H9 (cell line): ENCODE results near the gene PRR30. TPM values are rescaled to one million over a fixed set of nuclear protein-coding genes. Genes with fewer than 3 reads are reported as not detected.

Source experiments
- DNase-seq: peaks from one replicate; pipeline ENCODE4 v3.0.0-alpha.2; 2017
- H2AFZ ChIP-seq: one replicate; pipeline ENCODE4 v1.6.1; 2013; ENCODE audit warnings: mild to moderate bottlenecking, low read length, control low read depth, moderate library complexity
- H2AK5ac ChIP-seq: 2 replicates; pipeline ENCODE4 v1.6.1; 2013; ENCODE audit warnings: low read length, control low read depth, mixed read lengths; ENCODE audit not compliant: insufficient read length
- H2BK120ac ChIP-seq: one replicate; pipeline ENCODE4 v1.6.1; 2013; ENCODE audit warnings: low read depth, mild to moderate bottlenecking, low read length, control low read depth, inconsistent platforms; ENCODE audit not compliant: poor library complexity, severe bottlenecking
- H2BK12ac ChIP-seq: 2 replicates; pipeline ENCODE4 v1.6.1; 2013; ENCODE audit warnings: low read length, control low read depth, mixed read lengths, low read depth; ENCODE audit not compliant: insufficient read length
- H2BK15ac ChIP-seq: 2 replicates; pipeline ENCODE4 v1.6.1; 2013; ENCODE audit warnings: low read depth, low read length, control low read depth
- H2BK20ac ChIP-seq: one replicate; pipeline ENCODE4 v1.6.1; 2013; ENCODE audit warnings: low read depth, mild to moderate bottlenecking, low read length, control low read depth, inconsistent platforms; ENCODE audit not compliant: poor library complexity, severe bottlenecking
- H2BK5ac ChIP-seq: 2 replicates; pipeline ENCODE4 v1.6.1; 2013; ENCODE audit warnings: low read length, control low read depth, mixed read lengths; ENCODE audit not compliant: insufficient read length
- H3K14ac ChIP-seq: 2 replicates; pipeline ENCODE4 v1.6.1; 2013; ENCODE audit warnings: low read length, control low read depth; ENCODE audit not compliant: insufficient read depth
- H3K18ac ChIP-seq: 2 replicates; pipeline ENCODE4 v1.6.1; 2013; ENCODE audit warnings: low read depth, mild to moderate bottlenecking, mixed read lengths, low read length, control low read depth; ENCODE audit not compliant: insufficient read length
- H3K23ac ChIP-seq: 2 replicates; pipeline ENCODE4 v1.6.1; 2013; ENCODE audit warnings: low read length, control low read depth, mixed read lengths, low read depth; ENCODE audit not compliant: insufficient read length
- H3K23me2 ChIP-seq: 2 replicates; pipeline ENCODE4 v1.6.1; 2013; ENCODE audit warnings: low read depth, mild to moderate bottlenecking, mixed read lengths, low read length, control low read depth; ENCODE audit not compliant: insufficient read length, poor library complexity, severe bottlenecking
- H3K27ac ChIP-seq: 2 replicates; pipeline ENCODE4 v1.5.1; 2013; ENCODE audit warnings: low read length, control low read depth, mixed read lengths, low read depth; ENCODE audit not compliant: insufficient read length
- H3K27me3 ChIP-seq: 2 replicates; pipeline ENCODE4 v1.6.1; 2013; ENCODE audit warnings: low read length, control low read depth, inconsistent platforms; ENCODE audit not compliant: insufficient read depth
- H3K4ac ChIP-seq: 2 replicates; pipeline ENCODE4 v1.6.1; 2013; ENCODE audit warnings: low read depth, mild to moderate bottlenecking, control low read depth, inconsistent platforms, low read length, moderate library complexity
- H3K4me1 ChIP-seq: 2 replicates; pipeline ENCODE4 v1.6.1; 2013; ENCODE audit warnings: low read length, control low read depth, inconsistent platforms; ENCODE audit not compliant: insufficient read depth
- H3K4me2 ChIP-seq: 2 replicates; pipeline ENCODE4 v1.6.1; 2013; ENCODE audit warnings: low read length, control low read depth, mixed read lengths; ENCODE audit not compliant: insufficient read length, insufficient read depth
- H3K56ac ChIP-seq: 2 replicates; pipeline ENCODE4 v1.6.1; 2013; ENCODE audit warnings: low read depth, mild to moderate bottlenecking, mixed read lengths, low read length, control low read depth; ENCODE audit not compliant: insufficient read length
- H3K79me1 ChIP-seq: 2 replicates; pipeline ENCODE4 v1.6.1; 2013; ENCODE audit warnings: low read depth, mild to moderate bottlenecking, moderate library complexity, low read length, control low read depth, inconsistent platforms; ENCODE audit not compliant: insufficient read depth, poor library complexity, severe bottlenecking
- H3K79me2 ChIP-seq: 2 replicates; pipeline ENCODE4 v1.6.1; 2013; ENCODE audit warnings: low read length, control low read depth, inconsistent platforms; ENCODE audit not compliant: insufficient read depth
- H3K9ac ChIP-seq: 2 replicates; pipeline ENCODE4 v1.6.1; 2013; ENCODE audit warnings: low read length, control low read depth, mixed read lengths; ENCODE audit not compliant: insufficient read length; ENCODE audit errors: extremely low read depth
- H3K9me3 ChIP-seq: one replicate; pipeline ENCODE4 v1.6.1; 2013; ENCODE audit warnings: low read depth, low read length, inconsistent platforms; ENCODE audit not compliant: control insufficient read depth
- H3T11ph ChIP-seq: one replicate; pipeline ENCODE4 v1.6.1; 2013; ENCODE audit warnings: mild to moderate bottlenecking, low read length, control low read depth, inconsistent platforms
- H4K20me1 ChIP-seq: one replicate; pipeline ENCODE4 v1.6.1; 2013; ENCODE audit not compliant: control insufficient read depth, insufficient read length, insufficient read depth
- H4K5ac ChIP-seq: 2 replicates; pipeline ENCODE4 v1.6.1; 2013; ENCODE audit warnings: low read depth, mild to moderate bottlenecking, mixed read lengths, low read length, control low read depth; ENCODE audit not compliant: insufficient read length
- H4K8ac ChIP-seq: replicated peaks from 2 replicates; pipeline ENCODE4 v1.6.1; 2013; ENCODE audit warnings: low read length, control low read depth, mixed read lengths, low read depth; ENCODE audit not compliant: insufficient read length
- H4K91ac ChIP-seq: 2 replicates; pipeline ENCODE4 v1.6.1; 2013; ENCODE audit warnings: low read depth, mild to moderate bottlenecking, moderate library complexity, mixed read lengths, low read length, control low read depth; ENCODE audit not compliant: insufficient read length
- H3K27ac Mint-ChIP-seq, 3 experiments: 2 replicates in 2 of 3; 3 replicates in 1 of 3; pipeline ENCODE4 v1.8.0; 2020 to 2021; ENCODE audit warnings: mixed read lengths in 3 of 3, mild to moderate bottlenecking in 1 of 3, moderate library complexity in 1 of 3
- H3K27me3 Mint-ChIP-seq: 2 replicates; pipeline ENCODE4 v1.8.0; 2021; ENCODE audit warnings: low read depth, mild to moderate bottlenecking, moderate library complexity, mixed read lengths
- H3K36me3 Mint-ChIP-seq, 3 experiments: 2 replicates in 2 of 3; 3 replicates in 1 of 3; pipeline ENCODE4 v1.8.0; 2020 to 2021; ENCODE audit warnings: low read depth in 3 of 3, mixed read lengths in 3 of 3; ENCODE audit not compliant: insufficient read depth in 1 of 3
- H3K4me1 Mint-ChIP-seq, 2 experiments: 2 replicates each; pipeline ENCODE4 v1.8.0; 2020; ENCODE audit warnings: mixed read lengths in 2 of 2
- H3K4me3 Mint-ChIP-seq, 2 experiments: 2 replicates in 1 of 2; 3 replicates in 1 of 2; pipeline ENCODE4 v1.8.0; 2020 to 2021; ENCODE audit warnings: mild to moderate bottlenecking in 2 of 2, mixed read lengths in 2 of 2, moderate library complexity in 1 of 2
- H3K9me3 Mint-ChIP-seq, 2 experiments: 2 replicates in 1 of 2; 3 replicates in 1 of 2; pipeline ENCODE4 v1.8.0; 2020; ENCODE audit warnings: mild to moderate bottlenecking in 2 of 2, mixed read lengths in 2 of 2, moderate library complexity in 1 of 2
- WGBS: extraction: QIAGEN DNeasy Blood & Tissue Kit; methylation state at CpG from one replicate; pipeline ENCODE4 v1.1.7; 2013; ENCODE audit warnings: missing lambda C conversion rate, low lambda C conversion rate, mixed read lengths; ENCODE audit not compliant: insufficient read length; ENCODE audit errors: extremely low coverage; 5-methylcytosine and 5-hydroxymethylcytosine counted together
- total RNA-seq: library from RNA; stranded (reverse); gene quantifications from 2 replicates; pipeline ENCODE4 v1.2.1, GENCODE V29; 2021
- TF ChIP-seq, protein P1 (sequence below): fragments of 200-600 bp; sonication (generic); conservative IDR thresholded peaks from 3 replicates; pipeline ENCODE4 v1.8.0; 2021; ENCODE audit warnings: antibody characterized with exemption, mild to moderate bottlenecking

Gene PRR30
- total RNA-seq, 1 experiment from 2014 or later = not detected

DNA sequence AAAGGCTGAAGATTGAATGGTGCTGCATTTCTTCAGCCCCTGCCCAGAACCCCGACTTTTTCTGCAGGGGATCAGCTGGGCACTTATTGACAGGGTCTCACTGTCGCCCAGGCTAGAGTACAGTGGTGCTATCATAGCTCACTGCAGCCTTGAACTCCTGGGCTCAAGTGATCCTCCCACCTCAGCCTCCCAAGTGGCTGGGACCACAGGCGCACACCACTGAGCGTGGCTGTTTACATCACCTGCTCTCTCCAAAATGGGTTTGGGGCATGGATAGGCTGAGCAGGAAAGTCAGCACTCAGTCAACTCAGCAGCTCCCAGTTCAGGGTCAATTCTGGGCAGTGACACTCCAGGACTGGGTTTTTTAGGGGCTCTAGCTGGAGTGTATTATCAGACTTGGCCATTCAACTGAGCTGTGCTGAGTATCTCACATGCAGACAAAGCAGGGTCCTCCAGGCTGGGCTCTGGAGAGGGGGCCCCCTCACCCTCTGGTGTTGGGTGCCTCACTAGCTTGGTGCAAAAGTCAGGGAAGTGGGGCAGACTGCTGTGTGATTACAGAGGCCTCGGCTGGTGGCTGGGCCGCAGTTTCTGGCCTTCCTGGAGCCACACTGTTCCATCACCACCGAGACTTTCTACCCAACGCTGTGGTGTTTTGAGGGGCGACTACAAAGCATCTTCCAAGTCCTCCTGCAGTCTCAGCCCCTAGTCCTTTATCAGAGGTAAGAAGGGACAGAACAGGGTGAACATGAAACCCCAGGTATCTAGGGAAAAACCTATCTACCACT lies 11.1 kb downstream of the PRR30 start:
- peaks cover 2% of the 10 kb centered on the region for H4K20me1 ChIP-seq
- H3K27me3 ChIP-seq = peaks cover 2% of the 10 kb centered on the region; the same call in 1 of the 2 replicates
- no peak overlapping the region for H4K8ac ChIP-seq
- no peak overlapping the region for H3K56ac ChIP-seq
- H3K4me1 ChIP-seq = no peaks in the 10 kb centered on the region; the same call in 1 of the 2 replicates
- H3K79me1 ChIP-seq = peaks cover 4% of the 10 kb centered on the region
- WGBS = no CpG with 5 or more reads among the region's 9 CpGs
- no peak overlapping the region for H3K14ac ChIP-seq
- no peak overlapping the region for H3K18ac ChIP-seq
- H3T11ph ChIP-seq = no peak overlapping the region
- H3K79me2 ChIP-seq = no peaks in the 10 kb centered on the region
- Mint-ChIP-seq H3K27ac (no peak overlapping the region), H3K36me3 (peaks cover 8 to 35% (median 31%) of the 10 kb centered on the region in 3 experiments), H3K4me1 (peaks cover 8 to 13% of the 10 kb centered on the region in 2 experiments), H3K4me3 (no peak overlapping the region), H3K27me3 (peaks cover 11% of the 10 kb centered on the region), H3K9me3 (no peaks in the 10 kb centered on the region)
- H3K4ac ChIP-seq = no peak overlapping the region
- H3K4me2 ChIP-seq = no peak overlapping the region
- TF ChIP-seq, protein P1, sequence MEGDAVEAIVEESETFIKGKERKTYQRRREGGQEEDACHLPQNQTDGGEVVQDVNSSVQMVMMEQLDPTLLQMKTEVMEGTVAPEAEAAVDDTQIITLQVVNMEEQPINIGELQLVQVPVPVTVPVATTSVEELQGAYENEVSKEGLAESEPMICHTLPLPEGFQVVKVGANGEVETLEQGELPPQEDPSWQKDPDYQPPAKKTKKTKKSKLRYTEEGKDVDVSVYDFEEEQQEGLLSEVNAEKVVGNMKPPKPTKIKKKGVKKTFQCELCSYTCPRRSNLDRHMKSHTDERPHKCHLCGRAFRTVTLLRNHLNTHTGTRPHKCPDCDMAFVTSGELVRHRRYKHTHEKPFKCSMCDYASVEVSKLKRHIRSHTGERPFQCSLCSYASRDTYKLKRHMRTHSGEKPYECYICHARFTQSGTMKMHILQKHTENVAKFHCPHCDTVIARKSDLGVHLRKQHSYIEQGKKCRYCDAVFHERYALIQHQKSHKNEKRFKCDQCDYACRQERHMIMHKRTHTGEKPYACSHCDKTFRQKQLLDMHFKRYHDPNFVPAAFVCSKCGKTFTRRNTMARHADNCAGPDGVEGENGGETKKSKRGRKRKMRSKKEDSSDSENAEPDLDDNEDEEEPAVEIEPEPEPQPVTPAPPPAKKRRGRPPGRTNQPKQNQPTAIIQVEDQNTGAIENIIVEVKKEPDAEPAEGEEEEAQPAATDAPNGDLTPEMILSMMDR = no peak
- H3K9me3 ChIP-seq = no peaks in the 10 kb centered on the region
- no peak overlapping the region for H2BK5ac ChIP-seq
- H3K23me2 ChIP-seq = peaks cover 4% of the 10 kb centered on the region
- H2AK5ac ChIP-seq = no peak overlapping the region
- no peak overlapping the region for H2BK15ac ChIP-seq
- no peak overlapping the region for H2BK12ac ChIP-seq
- DNase-seq = no peak
- no peak overlapping the region for H2AFZ ChIP-seq
- H4K5ac ChIP-seq = no peak overlapping the region
- H3K9ac ChIP-seq = no peak overlapping the region
- no peak overlapping the region for H4K91ac ChIP-seq
- no peak overlapping the region for H2BK20ac ChIP-seq
- no peak overlapping the region for H3K23ac ChIP-seq
- H3K27ac ChIP-seq = no peak overlapping the region
- no peak overlapping the region for H2BK120ac ChIP-seq
